HG03039 (cell line): ENCODE results near the gene MRPS11.
"Not testable (repeated sequence)": the region's sequence is repeated elsewhere in the genome, so short reads cannot be mapped to it uniquely, and the experiment has no call there.

Experiments used
- ATAC-seq: cut with Tn5 transposase; IDR thresholded peaks from one replicate; pipeline ENCODE4 v1.9.1; 2021; ENCODE audit warnings: mild to moderate bottlenecking, moderate library complexity; ENCODE audit not compliant: unreplicated experiment

The MRPS11 gene

GRCh38 chr15:88489321-88489720, 21.8 kb downstream of the MRPS11 start:
- no peak for ATAC-seq

- ATAC-seq, result no peak
These were observed 22.5 kb downstream of the MRPS11 start for GRCh38 chr15:88490036-88490435.

- ATAC-seq, result no peak
These were observed 23.6 kb downstream of the MRPS11 start for GRCh38 chr15:88491158-88491557.

- ATAC-seq, result no peak
These were observed 26.3 kb downstream of the MRPS11 start for GRCh38 chr15:88493844-88494243.

GRCh38 chr15:88497109-88497765, 29.7 kb downstream of the MRPS11 start:
- ATAC-seq, result no peak

GRCh38 chr15:88498996-88499395, 31.5 kb downstream of the MRPS11 start:
- ATAC-seq, result no peak

- no peak for ATAC-seq
These were observed 36.9 kb downstream of the MRPS11 start for GRCh38 chr15:88504445-88504844.

GRCh38 chr15:88505721-88506120, 38.2 kb downstream of the MRPS11 start:
- ATAC-seq, result no peak

- no peak for ATAC-seq
These were observed 39.1 kb downstream of the MRPS11 start for GRCh38 chr15:88506628-88507027.

GRCh38 chr15:88509321-88509720, 41.8 kb downstream of the MRPS11 start:
- no peak for ATAC-seq

- ATAC-seq, result no peak
These were observed 42.5 kb downstream of the MRPS11 start for GRCh38 chr15:88509964-88510363.

- no peak for ATAC-seq
These were observed 43.7 kb downstream of the MRPS11 start for GRCh38 chr15:88511161-88511560.

- no peak for ATAC-seq
These were observed 44.6 kb downstream of the MRPS11 start for GRCh38 chr15:88512078-88512477.

GRCh38 chr15:88512601-88513000, 45.1 kb downstream of the MRPS11 start:
- ATAC-seq, result no peak

GRCh38 chr15:88513195-88513594, 45.7 kb downstream of the MRPS11 start:
- ATAC-seq, result no peak

GRCh38 chr15:88518903-88519302, 51.4 kb downstream of the MRPS11 start:
- ATAC-seq, result no peak

- ATAC-seq, result not testable (repeated sequence)
These were observed 56.6 kb downstream of the MRPS11 start for GRCh38 chr15:88524094-88524493.

GRCh38 chr15:88525418-88525817, 57.9 kb downstream of the MRPS11 start:
- ATAC-seq, result no peak

- no peak for ATAC-seq
These were observed 58.9 kb downstream of the MRPS11 start for GRCh38 chr15:88526247-88526879.

- ATAC-seq, result no peak
These were observed 61.6 kb downstream of the MRPS11 start for GRCh38 chr15:88529021-88529630.
